OCI-LY1 (cell line): ENCODE data around the gene ZNF93.

ENCODE experiments used
- CTCF ChIP-seq: fragments of 200-600 bp; sonication (generic), shearing (Covaris generic); IDR thresholded peaks from 2 replicates; pipeline ENCODE4 v1.5.1; 2017; ENCODE audit warnings: mild to moderate bottlenecking, antibody characterized with exemption, low read length, moderate library complexity, mixed read lengths
- EZH2 ChIP-seq: fragments of 200-600 bp; sonication (generic), shearing (Covaris generic); IDR thresholded peaks from 2 replicates; pipeline ENCODE4 v1.8.0; 2017; ENCODE audit warnings: borderline replicate concordance, mixed run types, mild to moderate bottlenecking, antibody characterized with exemption, low read length, moderate library complexity, mixed read lengths

GRCh38 chr19:19866611-19867248, 34.0 kb upstream of the ZNF93 start:
- TF ChIP-seq CTCF (no peak), EZH2 (no peak)
